Measurements from ENCODE around the gene CUTC.
"Not testable (repeated sequence)": the region's sequence is repeated elsewhere in the genome, so short reads cannot be mapped to it uniquely, and the experiment has no call there.

Gene CUTC, protein sequence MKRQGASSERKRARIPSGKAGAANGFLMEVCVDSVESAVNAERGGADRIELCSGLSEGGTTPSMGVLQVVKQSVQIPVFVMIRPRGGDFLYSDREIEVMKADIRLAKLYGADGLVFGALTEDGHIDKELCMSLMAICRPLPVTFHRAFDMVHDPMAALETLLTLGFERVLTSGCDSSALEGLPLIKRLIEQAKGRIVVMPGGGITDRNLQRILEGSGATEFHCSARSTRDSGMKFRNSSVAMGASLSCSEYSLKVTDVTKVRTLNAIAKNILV

GRCh38 chr10:99732033-99732842 is at the start of gene CUTC, which contains the start of gene COX15:
CUTC (plus strand) TSS chr10:99732234; CDS start chr10:99732349, 115 bp downstream.
COX15 (minus strand) TSS chr10:99732127; CDS start chr10:99732049, 78 bp downstream.
- peak; percentile 93 for DNase-seq

- no peak for DNase-seq
These were observed 49.3 kb upstream of the CUTC start for GRCh38 chr10:99682752-99683151.

- DNase-seq, result no peak
These were observed 46.5 kb upstream of the CUTC start for GRCh38 chr10:99685597-99685967.

GRCh38 chr10:99689461-99689860 is 42.6 kb upstream of the CUTC start:
- DNase-seq, result no peak

DNA sequence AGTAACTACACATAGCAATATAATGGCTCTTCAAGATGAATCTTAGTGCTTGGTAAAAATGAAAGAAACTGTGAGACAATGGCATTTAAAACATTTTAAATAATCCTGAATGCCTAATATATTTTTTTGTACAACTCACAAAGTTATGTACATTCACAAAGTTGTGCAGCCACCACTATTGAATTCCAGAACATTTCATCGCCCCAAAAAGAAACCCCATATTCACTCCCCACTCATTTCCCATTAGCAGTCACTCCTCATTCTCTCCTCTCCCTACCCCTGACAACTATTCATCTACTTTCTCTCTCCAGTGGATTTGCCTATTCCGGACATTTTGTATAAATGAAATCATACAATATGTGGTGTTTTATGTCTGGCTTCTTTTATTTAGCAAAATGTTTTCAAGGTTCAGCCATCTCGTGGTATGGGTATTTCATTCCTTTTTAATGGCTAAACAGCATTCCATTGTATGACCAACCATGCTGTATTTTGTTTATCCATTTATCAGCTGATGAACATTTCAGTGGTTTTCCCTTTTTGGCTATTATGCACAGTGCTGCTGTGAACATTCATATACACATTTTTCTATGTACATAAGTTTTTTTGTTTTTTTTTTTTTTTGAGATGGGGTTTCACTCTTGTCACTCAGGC is 38.0 kb upstream of the CUTC start:
- no peak for DNase-seq

DNA sequence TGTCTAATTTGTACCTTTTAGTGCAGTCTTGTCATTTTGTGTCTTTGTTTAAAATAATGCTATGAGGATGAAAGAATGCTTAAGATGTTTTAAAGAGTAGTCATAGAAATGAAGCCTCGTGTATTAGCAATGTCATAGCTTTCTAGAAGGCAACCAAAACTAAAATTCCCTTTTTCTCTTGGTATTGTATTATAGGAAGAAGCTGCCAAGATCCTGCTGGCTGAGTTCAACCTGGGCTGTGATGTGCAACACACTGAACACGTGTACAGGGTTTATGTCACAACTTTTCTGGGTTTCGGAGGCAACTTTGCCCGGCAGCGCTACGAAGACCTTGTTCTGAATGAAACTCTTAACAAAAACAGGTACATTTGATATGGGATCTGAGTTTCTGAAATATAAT is 36.3 kb upstream of the CUTC start:
- no peak for DNase-seq

- DNase-seq, result no peak
These were observed 33.4 kb upstream of the CUTC start for GRCh38 chr10:99698504-99699080.

GRCh38 chr10:99700649-99701048 is 31.4 kb upstream of the CUTC start:
- no peak for DNase-seq

DNA sequence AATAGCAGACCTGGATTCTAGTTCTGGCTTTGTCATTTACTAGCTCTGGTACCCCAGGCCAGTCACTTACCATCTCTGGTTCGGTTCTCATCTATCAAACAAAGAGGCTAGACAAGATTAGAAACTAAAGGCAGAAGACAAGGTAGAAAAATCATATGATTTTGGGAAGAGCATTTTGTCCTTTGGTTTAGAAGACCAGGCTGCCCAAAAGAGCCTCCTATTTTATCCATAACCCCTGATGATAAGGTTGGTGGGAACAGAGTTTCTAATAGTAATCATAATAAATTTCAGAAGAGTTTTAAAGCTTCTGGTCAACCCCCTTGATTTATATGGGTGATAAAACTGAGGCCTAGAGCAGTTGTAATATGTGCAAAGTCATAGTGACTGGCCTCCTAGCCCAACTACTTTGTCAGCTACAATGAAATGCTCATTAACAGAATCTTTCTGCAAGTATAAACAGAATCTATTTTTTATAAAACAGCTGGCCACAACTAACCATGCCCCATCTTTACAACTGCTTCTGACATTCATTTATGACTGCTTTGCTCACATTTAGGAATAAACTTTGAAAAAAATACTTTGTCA is 23.5 kb upstream of the CUTC start:
- no peak for DNase-seq

DNA sequence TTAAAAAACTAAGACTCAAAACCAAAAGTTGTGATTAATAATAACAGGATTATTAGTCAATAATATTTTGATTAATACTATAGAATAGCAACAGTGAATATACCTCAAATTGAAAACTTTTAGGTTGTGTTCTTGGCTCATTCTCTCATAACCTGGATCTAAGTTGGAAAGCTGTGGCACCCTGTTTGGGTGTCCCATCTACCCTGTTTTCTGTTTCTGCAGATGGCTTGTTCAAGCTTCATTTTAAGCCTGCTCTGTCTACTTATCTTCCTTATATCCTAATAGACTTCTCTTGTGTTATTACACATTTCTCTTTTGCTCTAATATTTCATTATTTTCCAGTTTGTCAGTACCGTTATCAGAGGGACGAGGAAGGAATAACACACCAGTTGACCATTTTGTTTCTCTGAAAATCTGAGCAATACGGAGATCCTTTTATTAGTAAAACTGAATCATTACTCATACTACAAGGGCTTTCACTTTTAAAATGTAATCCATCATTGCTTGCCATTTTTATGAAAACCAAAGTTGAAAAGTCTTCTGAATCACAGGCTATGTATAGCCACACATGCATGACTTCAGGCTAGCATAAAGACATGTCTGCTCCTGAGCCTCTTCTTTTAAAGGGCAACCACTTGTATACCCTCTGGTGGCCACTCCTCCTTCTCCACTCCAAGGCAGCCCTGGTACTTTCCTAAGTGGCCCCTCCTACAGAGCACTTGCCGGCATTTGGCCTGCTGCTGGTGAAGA is 22.4 kb upstream of the CUTC start:
- DNase-seq, result no peak

DNA sequence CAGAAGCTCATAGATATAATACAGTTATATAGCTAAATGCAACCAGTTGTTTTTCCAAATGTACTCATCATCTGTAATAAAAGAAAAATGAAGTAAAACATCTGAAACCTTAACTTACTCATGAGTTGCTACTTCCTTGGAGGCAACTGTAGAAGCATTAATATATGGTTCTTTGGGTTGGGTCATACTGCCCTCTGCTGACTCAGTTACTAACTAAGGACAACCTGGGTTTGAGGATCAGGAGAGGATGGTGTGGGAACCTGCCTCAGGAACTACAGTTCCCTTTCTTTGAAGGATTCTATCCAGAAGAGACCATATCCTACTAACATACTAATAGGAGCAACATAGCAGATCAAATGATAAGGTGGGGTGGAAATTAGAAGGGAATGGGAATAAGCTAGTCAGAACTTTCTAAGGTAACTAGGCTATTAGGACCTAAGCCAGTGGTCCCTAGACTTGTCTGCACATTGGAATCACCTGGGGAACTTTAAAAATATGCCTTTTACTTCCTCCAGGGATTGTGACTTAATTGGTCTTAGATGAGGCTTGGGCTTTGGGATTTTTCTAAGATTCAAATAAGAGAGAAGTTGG is 20.8 kb upstream of the CUTC start:
- DNase-seq, result peak; percentile 6 to 26

DNA sequence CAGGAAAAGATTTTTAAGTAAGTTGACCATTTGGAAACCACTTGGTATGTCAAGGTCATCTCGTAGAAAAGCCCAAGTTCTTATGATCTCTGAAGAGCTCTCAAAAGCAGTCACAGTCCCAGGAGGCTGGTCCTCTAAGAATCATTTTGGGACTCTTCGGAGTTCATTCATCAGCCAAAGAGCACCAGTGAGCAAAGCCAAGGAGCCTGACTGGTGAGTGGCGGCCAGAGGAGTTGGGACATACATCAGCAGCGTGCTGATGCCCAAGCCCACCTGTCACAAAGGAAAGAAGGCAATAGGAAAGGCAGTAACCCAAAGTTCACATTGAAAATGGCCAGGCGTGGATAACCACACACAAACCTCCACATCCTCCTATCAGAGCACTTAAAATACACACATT is 17.6 kb upstream of the CUTC start:
- no peak for DNase-seq

DNA sequence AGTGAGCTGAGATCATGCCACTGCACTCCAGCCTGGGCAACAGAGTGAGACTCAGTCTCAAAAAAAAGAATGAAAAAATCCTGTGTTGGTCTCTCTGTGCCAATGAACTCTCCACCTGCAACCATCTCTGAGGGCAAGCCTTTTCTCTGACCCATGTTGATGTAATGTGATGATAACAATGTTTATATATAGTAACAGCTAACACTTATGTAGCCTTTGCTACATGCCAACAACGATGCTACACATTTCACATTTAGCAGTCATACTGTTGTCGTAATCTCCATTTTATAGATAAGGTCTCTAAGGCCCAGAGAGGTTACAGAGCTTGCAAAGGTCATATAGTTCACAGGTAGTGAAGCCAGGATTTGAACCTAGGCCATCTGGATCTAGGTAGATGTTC is 11.6 kb upstream of the CUTC start:
- no peak for DNase-seq

DNA sequence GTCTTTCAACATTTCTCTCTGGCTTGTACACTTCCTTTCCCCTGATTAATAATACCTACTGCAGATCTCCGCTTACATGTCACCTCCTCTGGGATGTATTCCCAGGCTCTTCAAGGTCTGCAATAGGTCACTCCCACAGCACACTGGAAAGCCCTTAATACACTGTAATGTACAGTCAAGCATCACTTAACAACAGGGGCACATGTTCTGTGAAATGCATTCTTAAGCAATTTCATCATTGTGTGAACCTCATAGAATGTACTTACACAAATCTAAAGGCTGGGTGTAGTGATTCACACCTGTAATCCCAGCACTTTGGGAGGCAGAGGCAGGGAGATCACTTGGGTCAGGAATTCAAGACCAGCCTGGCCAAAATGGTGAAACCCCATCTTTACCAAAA is 2.0 kb upstream of the CUTC start:
- no peak for DNase-seq

DNA sequence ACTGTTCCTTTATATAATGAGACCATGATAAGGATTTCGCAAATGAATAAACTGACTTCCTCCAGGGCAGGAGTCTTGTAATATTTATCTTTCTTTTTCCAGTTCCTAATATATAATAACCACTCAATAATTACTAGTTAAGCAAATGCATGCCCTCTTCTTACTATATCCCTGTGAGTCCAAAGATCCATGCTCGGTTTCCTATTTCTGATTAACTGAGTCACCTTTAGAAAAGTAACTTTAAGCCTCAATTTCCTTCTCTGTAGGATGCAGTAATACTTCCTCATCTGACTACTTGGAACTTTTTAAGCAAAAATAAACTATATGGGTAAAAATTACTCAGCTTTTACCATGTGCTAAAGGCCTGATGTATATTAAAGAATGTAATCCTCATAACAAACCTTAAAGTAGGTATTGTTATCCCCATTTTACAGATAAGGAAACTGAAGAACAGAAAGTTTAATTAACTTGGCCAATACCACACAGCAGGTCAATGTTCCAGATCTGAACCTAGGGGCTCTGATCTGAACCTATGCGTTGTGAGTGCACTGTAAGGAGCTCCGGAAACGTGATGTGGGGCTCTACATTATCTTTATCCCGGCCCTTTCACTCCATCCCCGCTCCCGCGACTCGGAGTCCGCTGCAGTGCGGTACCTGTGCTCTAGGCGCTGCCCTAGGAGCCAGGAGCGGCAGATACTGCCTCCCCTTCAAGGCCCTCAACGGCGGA is 565 bp upstream of the CUTC start:
- no peak for DNase-seq

DNA sequence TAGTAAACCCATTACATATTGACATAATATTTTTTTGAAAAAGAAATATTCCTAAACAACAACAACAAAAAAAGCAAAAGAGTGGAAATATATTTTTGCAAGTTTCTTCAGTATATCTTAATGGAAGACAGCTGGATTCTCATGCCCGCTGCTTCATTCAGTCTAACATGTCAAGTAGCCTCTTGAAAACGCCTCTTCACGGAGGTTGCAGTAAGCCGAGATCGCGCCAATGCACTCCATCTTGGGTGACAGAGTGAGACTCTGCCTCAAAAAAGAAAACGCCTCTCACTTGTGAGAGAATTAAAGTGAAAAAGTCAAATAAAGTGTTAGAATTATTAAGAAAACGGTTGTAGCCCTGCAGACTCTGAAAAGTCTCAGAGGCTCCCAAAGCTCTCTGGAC is 1.3 kb downstream of the CUTC start:
- no peak for DNase-seq

DNA sequence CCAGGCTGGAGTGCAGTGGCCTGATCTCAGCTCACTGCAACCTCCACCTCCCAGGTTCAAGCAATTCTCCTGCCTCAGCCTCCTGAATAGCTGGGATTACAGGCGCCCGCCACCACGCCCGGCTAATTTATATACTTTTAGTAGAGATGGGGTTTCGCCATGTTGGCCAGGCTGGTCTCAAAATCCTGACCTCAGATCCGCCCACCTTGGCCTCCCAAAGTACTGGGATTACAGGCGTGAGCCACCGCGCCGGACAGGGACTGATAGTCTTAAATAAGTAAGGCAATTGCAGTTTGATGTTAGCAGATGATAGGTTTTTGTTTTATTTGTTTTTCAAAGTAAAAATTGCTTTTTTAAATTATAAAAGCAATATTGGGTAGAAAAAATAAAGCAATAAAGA is 2.1 kb downstream of the CUTC start:
- DNase-seq, result not testable (repeated sequence)

DNA sequence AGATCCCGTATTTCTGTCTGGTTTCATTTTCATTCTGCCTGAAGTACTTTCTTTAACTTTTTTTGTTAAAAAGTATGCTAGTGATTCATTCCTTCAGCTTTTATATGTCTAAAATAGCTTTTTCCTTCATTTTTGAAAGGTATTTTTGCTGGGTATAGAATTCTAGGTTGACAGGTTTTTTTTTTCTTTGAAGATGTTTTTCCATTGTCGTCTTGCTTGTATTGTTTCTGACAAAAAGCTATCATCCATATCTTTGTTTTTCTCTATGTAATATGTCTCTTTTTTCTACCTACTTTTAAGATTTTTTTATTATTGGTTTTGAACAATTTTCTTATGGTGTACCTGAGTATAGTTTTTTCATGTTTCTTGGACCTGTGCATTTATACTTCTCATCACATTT is 8.2 kb downstream of the CUTC start:
- no peak for DNase-seq

DNA sequence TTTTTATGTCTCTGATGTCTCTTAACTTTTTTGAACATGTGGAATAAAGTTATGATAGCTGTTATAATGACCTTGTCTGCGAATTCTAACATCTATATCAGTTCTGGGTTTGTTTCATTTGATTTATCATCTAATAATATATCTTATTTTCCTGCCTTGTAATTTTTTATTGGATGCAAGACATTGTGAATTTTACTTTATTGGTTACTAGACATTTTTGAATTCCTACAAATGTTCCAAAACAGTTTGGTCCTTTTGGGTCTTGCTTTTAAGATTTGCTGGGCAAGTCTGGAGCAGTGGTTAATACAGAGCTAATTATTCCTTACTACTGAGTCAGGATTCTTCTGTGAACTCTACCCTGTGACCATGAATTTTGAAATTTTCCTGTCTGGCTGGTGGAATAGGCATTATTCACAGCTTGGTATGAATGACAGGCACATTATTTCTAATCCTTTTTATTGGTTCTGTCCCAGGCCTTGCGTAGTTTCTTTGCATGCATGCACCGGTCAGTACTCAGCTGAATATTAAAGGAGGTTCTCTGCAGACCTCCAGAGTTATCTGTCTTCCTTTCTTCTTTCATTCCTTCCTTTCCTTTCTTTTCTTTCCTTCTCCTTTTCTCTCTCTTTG is 9.0 kb downstream of the CUTC start:
- no peak for DNase-seq

DNA sequence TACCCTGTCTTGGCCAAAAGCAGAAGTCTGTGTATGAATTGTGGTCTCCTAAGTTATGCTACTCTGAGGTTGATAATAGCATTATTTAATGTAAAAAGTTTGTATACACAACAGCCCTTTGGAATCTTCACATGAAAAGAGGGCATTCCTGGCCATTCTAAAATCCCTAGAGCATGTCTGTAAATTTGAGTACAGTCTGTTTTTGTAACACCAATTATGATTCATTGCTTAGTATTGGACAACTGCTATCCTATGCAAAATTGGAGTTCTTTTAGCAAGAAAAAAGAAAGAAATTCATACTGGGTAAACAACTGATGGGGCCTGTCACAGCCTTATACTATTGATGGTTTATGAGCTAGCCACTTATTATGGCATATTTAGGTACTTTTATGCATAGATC is 10.2 kb downstream of the CUTC start:
- no peak for DNase-seq

DNA sequence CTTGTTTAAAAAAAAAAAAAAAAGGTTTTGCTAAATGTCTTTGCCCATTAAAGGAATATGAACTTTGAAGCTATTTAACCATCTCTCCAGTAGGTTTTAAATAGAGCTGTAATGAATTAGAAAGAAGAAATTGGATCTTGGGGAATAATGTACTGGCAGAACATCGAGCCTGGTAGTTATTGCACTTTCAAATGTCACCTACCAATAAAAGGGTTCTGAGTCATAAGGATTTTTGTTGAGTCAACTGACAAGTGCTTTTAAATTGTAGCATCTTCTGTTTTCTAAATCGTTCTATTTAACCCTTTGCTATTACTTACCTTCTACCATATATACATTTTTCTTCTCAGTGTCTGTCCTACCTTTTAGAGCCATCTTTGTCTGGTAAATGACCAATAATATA is 10.7 kb downstream of the CUTC start:
- no peak for DNase-seq

Data from activated CD4-positive, alpha-beta T cell treated with anti-CD3 and anti-CD28 coated beads for 4 hours (primary cell).